HG03196 (cell line): ENCODE results near the gene ARAP1.
A peak's percentile ranks its signal among the peaks of the same experiment; 100 is the strongest.

Experiments
- ATAC-seq: cut with Tn5 transposase; IDR thresholded peaks from one replicate; pipeline ENCODE4 v1.9.1; 2021; ENCODE audit not compliant: unreplicated experiment

ARAP1 gene

DNA sequence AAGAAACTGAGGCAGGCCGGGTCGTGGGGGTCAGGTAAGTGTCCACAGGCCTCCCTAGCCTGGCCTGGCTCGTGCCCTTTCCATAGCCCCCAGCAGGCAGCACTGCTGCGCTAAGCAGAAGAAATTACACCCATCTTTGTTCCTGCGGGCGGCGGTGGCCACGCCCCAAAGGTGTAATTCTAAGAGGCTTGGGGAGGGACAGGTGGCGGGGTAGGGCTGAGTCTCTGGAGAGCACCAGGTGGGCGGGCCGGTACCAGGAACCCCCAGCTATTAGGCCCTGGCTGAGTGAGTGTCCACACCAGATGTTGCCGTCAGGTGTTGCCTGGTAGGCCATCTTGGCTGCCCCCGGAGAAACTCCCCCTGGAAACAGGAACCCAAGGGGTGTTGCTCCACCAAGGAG is 12.3 kb upstream of the ARAP1 start:
- ATAC-seq: no peak

DNA sequence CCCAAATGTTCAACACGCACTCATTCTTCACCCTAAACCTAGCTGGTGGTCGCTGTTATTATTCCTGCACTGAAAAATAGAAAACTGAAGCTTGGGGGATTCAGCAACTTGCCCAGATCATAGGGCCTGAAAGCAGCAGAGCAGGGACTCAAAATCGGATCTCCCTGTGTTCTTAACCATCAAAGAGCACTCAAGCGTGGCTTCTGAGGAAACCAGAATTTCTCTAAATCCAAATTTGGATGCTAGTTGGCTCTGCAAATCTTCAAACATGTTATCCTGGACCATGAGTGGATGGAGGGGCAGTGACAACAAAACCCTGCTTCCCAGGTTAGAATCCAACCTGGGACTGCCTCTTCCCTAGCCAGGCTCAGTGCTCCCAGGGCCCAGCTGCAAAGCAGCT is 11.6 kb upstream of the ARAP1 start:
- no peak for ATAC-seq

DNA sequence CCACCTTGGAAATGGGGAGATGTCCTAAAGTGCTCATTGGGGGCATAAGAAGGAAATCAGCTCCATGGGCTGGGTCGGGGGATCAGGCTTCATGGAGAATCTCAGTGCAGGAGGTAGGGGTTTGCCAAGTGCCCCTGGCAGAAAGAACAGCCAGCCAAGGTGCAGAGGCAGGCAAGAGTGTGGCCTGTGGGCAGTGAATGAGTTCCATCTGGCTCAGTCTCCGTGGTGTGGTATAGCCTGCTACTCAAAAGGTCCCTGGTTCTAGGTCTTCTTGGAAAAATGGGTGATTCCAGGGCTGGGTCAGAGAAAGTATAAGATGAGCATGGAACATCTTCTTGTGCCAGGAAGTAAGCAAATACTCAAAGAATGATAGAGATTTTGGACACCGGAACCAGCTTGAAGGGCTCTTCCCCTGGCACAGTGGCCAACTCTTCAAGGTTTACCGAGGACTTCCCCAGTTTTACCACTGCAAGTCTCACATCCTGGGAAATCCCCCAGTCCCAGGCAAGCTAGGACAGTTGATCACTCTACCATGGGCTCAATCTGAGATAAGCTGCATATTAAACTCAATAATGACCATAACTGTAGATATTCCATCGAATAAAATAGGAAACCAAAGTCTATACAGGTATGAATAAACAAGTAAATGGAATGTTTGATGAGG is 10.6 kb upstream of the ARAP1 start:
- ATAC-seq: peak; percentile 57

DNA sequence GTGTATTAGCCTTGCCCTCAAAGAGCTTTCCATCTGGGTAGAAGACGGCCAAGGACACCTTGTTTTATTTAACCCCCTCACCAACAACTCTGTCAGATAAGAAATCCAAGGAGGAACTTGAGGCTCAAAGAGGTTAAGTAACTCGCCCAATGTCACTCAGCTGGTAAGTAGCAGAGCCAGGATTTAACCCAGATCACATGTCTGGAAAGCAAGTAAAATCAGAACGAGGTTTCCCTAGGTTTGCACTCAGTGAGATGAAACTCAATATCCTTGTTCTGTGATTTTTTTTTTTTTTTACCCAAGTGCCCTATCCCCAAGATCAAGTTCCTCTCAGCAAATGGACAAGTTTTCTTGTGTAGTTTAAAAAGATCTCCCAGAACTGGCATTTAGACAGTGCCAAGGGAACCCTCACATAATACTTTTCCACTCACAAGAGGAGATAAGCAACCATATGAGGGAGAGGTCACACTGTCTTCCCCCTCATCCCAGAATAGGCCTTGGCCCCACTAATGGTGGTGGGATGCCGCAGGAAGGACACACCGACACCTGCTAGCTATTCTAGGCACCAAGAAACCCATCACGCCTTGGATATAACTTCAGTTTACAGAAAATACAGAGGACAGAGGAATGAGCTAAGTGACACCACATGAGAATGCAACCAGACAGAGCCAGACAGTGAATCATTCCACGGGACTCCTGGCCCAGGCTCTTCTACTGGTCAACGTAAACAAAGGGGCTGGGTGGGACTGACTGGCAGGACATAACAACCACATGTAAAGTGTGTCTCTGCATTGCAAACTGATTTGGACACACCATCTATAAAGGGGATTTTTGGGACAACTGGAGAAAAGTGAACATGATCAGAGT is 8.6 kb upstream of the ARAP1 start:
- ATAC-seq: no peak

DNA sequence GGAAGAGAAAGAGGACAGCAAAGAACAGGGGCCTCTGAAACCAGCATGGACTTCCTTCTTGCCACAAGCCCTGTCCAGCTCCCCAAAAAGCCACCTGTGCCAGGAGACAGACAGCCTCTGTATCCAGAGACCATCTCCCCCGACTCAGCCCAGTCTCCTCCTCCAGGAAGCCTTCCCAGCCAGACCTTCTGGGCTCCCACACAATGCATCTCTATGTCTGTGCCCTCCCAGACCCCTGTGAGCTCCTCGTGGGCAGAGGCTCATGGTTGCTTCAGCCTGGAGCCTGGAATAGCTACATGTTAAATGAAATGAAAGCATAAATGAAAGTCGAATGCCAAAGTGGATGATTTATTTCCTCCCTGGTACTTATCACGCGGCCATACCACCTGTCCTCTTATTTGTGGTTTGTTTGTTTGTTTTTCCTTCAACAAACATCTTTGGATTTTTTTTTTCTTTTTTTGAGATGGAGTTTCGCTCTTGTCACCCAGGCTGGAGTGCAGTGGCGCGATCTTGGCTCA is 7.3 kb upstream of the ARAP1 start:
- ATAC-seq: no peak

DNA sequence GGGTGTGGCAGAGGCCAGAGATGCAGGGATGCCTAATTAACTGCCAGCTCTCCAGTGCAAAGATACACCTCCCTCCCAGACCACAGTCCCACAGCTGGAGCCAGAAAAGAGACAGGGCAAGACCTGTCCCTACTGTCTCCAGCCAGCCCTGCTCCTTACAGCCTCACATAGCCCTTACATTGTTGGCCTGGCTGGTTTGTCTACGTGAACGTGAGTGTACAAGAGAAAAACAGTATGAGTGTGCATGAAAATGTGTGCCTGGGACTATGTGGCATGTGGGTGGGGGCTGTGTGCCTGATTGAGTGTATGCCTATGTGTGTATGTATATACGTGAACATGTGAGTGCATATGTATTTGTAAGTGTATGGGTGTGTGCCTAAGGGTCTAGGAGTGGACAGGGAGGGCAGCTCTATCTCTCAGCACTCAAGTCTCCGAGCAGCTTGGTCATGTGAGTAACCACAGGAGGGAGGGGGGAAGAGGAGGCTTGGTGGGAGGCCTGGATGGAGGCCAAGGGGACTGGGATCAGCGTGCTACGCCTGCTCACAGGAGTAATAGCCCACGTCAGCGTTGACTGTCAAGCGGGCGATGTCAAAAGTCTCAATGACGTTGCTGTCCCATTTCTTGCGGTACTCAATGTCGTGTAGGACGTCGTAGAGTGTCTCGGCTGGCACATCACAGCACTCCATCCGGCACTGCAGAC is 6.6 kb upstream of the ARAP1 start:
- no peak for ATAC-seq

DNA sequence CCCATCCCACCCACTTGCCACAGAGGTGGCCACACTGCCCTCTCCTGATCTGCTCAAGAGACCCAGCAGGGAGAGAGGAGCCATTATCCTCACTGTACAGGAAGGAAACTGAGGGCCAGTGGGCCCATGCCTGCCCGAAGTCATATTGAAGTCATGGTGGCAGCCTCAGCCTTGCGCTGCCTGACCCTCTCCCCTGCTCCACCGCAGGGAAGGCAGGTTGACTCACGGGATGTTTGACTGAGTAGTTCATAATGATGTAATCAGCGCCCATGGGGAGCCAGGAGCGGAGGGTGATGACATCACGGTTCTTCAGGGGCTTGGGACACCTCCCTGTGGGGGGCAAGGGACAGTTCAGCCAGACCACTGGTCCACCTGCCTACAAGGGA is 6.1 kb upstream of the ARAP1 start:
- ATAC-seq: no peak

DNA sequence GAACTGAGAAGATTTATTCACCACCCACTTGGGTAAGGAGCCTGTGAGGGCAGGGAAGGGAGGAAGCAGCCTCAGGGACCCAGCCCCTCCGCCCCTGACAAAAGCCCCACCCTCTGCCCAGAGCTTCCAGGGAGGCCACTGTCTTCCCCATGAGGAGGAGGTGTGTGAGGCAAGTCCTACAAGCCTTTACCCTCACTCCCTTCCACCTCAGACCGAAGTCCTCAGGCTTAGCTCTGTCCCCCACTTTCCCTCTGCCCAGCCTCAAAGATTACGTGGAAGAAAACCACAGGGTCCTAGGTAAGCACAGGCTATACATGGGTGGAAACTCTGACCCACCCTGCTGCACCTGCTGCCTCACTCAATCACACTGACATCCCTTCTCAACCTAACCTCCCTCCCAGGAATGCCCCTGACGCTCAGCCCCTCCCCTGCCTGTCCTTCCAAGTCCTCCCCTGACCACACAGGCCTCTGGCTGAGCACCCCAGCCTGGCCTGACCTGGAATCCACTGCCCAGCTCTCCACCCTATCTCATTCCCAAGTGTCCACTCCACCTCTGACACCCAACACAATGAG is 3.6 kb upstream of the ARAP1 start:
- no peak for ATAC-seq

DNA sequence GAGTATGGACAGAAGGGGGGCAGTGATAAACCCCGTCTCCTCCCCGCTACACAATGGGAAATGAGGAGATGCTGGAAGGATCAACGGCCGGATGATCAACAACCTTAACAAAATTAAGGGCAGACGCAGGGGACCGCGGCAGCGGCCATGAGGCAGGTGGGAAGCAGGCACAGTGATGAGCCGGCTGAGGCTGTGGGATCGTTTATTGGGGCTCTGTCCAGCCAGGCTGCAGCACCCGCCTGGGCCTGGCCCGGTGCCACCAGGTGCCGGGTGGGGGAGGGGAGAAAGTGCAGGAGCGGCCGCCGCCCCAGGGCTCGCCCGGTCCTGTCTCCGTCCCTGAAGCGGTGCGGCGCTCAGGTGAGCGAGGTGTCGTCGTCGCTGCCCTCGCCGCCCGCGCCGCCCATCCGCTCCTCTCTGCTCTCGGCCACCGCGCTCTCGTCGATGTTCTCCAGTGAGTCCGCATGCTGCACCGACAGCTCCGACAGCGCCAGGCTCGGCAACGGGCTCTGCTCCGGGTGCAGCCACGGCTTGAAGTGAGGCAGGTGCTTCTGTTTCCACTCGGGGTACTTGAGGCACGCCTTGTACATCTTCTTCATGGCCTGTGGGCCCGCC is 2.4 kb upstream of the ARAP1 start:
- no peak for ATAC-seq

DNA sequence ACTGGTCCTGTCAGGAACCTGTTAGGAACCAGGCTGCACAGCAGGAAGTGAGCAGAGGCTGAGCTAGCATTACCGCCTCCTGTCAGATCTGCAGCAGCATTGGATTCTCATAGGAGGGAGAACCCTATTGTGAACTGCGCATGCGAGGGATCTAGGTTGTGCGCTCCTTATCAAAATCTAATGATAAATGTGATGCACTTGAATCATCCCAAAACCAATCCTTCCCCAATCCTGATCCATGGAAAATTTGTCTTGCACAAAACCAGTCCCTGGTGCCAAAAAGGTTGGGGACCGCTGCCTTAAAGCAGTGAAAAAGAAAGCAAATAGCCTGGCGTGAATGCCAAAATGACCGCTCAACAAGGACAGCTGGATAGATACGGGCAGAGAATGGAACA is 1.9 kb upstream of the ARAP1 start:
- no peak for ATAC-seq

DNA sequence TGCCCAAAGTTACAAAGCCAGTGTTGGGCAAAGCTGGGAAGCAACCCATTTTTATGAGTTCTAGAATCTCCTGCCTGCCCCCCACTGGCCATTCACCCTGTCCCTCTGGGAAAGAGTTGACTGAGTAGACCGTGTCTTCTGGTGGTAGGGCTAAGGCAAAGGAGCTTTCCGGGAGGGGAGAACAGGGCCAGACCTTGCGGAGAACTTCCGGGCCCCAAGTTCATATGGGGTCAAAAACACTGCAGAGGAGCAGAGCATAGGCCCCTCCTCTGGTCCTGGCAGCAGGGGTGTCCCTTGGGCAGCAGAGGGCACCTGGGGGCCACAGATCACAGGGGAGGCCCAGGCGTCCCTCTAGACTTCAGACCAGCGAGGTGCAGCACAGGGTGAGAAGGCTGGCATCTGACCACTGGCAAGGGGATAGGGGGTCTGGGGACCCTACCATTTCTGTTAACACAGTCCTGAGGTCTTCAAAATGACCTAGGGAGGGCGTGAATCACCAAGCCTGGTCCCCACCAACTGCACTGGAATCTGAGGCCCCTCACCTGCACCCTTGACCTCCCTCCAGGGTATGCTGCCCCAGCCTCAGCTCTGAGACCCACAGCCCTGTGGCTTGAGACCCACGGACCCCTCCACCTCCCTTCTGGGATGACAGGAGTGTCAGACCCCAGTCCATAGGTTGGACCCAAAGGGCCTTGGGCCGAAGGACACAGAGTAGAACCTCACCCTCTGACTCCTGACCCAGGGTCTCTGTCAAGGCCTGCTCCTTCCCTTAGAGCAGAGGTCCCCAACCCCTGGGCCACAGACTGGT is 1.3 kb upstream of the ARAP1 start:
- no peak for ATAC-seq

DNA sequence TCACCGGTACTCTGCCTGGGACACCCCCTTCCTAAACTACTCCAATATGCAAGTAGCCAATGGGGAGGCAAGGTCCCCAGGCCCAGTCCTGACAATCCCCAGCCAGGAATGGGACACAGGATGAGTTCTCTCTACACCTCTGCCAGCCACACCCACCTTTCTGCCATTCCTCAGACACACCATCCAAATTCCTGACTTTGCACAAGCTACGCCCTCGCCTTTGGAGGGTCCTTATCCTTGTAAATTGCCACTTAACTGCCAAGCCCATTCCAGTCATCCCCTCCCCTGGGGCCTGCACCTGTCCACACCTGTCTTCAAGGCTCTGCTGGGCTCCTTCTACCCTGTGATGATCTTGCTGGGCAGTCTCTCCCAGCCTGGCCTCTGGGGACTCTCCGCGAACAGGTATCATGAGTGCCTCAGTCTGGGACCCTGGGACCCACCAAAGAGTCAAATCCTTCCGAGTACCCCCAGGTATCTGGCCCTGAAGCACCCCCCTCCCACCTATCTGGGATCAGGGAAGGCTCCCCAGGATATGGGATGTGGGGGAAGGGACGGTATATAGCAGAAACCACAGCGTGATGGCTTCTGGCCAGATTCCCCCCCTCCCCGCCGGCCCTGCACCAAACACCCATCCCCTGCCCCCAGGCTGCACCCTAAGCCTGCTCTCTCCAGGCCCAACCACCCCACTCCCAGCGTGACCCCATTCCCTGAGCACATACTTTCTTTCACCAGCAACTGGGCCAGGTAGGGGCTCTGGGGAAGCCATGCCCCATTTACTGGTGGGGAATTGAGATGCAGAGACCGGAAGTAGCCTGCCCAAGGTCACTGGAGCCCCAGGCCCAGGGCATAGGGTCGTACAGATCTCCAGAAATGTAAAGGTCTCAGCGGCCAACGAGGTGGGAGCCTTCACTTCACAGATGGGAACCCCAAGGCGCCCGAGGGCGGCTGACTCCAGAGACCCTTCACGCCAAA is 806 bp downstream of the ARAP1 start:
- no peak for ATAC-seq

DNA sequence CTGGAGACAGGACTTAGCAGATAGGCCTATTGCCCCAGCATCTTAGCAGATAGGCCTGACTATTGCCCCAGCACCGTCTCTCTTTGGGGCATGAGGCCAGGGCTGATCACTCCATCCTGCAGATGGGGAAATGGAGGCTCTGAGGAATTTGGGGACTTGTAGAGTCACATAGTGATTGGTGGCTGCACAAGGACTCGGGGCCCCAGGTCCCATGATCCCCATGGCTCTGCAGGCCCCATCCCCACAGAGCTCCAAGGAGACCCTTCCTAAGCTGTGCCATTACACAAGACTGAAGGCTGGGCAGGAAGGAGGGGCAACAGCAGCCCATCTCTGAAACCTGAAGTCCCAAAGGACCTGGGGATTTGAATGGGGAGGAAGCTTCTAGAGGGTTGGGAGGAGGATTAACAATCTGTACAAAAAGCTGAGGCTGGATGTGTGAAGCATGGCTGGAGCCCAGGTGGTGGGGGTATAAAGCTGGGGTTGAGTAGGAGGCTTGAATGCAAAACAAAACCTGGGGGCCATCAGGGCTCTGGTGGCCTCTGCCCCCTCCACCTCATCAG is 1.6 kb downstream of the ARAP1 start:
- no peak for ATAC-seq

DNA sequence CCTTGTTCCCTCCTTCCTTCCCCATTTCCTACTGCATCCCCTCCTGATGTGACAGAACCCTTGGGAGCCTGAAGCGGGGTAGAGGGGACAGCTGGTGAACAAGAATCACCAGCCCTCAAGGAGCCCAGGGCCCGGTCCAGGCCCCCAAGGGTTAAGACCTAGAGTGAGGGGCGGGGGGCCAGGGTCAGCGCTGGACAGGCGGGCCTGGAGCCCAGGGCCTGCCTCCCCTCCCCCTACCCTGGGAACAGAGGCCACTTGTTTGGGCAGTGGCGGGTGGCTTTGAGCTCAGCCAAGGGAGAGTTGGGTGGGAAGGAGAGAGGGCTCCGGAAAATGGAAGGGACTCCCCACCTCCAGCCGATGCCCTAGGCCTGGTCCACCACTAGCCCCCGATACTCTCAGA is 2.1 kb downstream of the ARAP1 start:
- no peak for ATAC-seq

DNA sequence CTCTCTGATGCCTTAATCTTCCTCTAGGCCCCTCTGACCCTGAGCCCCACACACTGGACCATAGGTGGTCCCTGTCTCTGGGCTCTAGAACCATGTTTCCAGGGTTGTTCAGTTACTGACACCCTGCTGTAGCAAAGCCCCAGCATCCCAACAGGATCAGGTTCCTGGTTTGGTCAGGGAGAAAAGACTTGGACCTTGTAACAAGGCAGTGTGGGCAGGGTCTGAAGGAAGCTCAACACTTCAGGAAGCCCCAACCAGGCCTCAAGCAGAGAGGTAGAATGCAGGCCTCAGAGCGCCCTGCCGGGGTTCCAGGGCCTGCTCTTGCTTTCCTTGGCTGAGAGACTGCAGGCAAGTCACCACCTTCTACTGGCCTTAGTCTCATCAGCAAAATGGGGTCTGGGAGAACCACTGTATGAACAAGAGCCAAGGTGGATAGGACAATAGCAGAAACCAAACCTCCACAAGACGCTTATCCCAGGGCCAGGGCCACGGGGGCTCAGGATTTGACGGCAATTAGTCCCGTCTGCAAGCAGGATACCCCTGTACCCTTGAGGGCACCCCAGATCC is 4.8 kb downstream of the ARAP1 start:
- no peak for ATAC-seq

DNA sequence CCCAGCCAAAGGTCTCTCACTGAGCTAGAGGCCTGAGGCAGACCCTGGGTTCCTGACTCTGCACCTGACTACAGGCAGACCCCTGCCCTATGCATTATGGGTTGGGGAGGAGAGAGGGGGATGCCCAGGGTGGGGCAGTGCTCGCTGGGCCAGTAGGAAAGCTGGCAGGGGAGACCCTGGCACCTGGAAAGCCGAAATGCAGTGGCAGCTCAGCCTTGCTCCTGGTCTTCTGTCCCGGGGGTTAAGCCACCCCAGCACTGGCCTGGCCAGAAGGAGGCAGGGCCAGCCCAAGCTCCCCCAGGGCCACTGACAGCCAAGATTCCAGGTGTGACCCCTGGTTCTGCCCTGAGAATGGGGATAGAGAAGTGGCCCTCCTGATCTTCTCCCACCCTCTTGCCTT is 5.4 kb downstream of the ARAP1 start:
- ATAC-seq: no peak

DNA sequence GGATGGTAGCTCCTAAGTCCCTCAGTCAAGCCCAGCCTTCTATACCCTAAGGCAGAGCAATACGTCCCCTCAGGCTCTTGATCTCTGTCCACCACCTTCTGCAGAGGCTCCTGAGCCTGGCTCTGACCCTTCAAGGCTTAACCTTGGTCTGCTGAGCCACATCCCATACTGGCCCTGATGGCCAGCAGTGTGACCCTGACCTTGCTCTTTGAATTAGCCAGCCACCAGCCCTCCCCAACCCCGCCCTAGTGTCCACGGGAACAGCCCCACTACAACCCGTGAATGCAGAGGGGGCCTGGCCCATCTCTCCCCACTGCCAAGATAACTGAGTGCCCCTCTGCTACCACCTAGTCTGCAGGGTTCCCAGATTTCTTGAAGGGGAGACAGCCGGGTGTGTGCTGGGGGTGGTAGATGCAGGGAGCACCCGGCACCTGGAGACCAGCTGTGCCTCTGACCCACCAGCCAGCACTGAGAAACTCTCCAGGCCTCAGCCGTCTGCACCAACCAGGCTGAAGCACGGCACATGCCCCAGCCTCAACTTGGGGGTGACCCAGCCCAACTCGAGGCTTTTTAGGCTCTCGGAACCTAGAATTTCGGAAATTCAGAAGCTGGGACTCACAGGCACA is 6.2 kb downstream of the ARAP1 start:
- ATAC-seq: no peak

DNA sequence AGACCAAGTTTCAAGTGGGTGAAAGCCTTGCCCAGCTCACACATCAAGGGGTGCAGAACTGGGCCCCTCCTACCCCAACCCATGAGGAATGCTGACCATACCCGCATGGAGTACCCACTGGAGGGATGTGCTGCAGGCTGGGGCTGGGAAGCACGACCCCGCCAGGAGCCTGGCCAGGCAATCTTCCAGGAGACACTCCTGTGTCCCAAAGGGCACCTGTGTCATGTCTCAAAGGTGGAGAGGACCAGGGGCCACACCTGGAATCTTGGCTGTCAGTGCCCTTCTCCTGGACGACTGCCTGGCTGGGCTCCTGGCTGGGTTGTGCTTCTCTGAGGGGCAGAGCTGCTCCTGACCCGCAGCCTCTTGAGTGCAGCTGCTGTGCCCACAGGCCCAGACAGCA is 6.7 kb downstream of the ARAP1 start:
- ATAC-seq: no peak
